Activated naive CD4-positive, alpha-beta T cell treated with anti-CD3 and anti-CD28 coated beads, Interleukin-2, amount 50 U/mL, for 72 hours (primary cell): ENCODE measurements around the gene SON. TPM values are rescaled to one million over a fixed set of nuclear protein-coding genes. Genes with fewer than 3 reads are reported as not detected.

Source experiments
- ATAC-seq, 2 donors: fragments of 150-1000 bp; cut with Tn5 transposase; 2 replicates each; pipeline ENCODE4 v1.10.0; 2021; ENCODE audit warnings: mild to moderate bottlenecking in 2 of 2, moderate library complexity in 2 of 2
- DNase-seq, 2 donors: peaks; one replicate each; pipeline ENCODE4 v3.0.0; 2021 to 2022; ENCODE audit warnings: low spot score in 2 of 2
- H3K27ac Mint-ChIP-seq, 2 donors: one replicate each; pipeline ENCODE4 v1.8.0; 2022; ENCODE audit warnings: mild to moderate bottlenecking in 2 of 2, mixed read lengths in 2 of 2
- H3K36me3 Mint-ChIP-seq, 2 donors: one replicate each; pipeline ENCODE4 v1.8.0; 2022; ENCODE audit warnings: mixed read lengths in 2 of 2
- H3K9me3 Mint-ChIP-seq, 2 donors: one replicate each; pipeline ENCODE4 v1.8.0; 2022; ENCODE audit warnings: mixed read lengths in 2 of 2
- total RNA-seq, 2 donors: library from RNA; stranded (reverse); gene quantifications; one replicate each; pipeline ENCODE4 v1.2.3, GENCODE V29; 2022

The SON gene
- total RNA-seq, 2 donors from 2014 or later: 271 to 344 TPM

GRCh38 chr21:33539616-33540015, 3.2 kb upstream of the SON start:
- DNase-seq (no peak), ATAC-seq (no peak)
- peaks cover 0 to 6% of the 10 kb centered on the region in 2 donors for H3K9me3 Mint-ChIP-seq
- peaks cover 50 to 66% of the 10 kb centered on the region in 2 donors for H3K36me3 Mint-ChIP-seq
- no peak overlapping the region for H3K27ac Mint-ChIP-seq

- ATAC-seq (no peak), DNase-seq (no peak)
- Mint-ChIP-seq H3K36me3 (peaks cover 50 to 66% of the 10 kb centered on the region in 2 donors), H3K27ac (peak overlapping the region; percentile 97 to 99), H3K9me3 (peaks cover 0 to 6% of the 10 kb centered on the region in 2 donors)
Measured at GRCh38 chr21:33540711-33541104, 2.1 kb upstream of the SON start.

GRCh38 chr21:33541105-33541711, 1.6 kb upstream of the SON start:
- DNase-seq (no peak), ATAC-seq (no peak)

GRCh38 chr21:33541756-33542639, 840 bp upstream of the SON start, which contains the start of gene GART:
GART (minus strand) TSS chr21:33542117; CDS start chr21:33539315, 2,802 bp downstream.
- H3K36me3 Mint-ChIP-seq: peaks cover 50 to 72% of the 10 kb centered on the region in 2 donors
- DNase-seq: peak; percentile 84 to 90
- peak within 1 kb of the TSS; percentile 99 to 100 for H3K27ac Mint-ChIP-seq

More at GRCh38 chr21:33541105-33541711, 1.6 kb upstream of the SON start:
- peaks cover 0 to 6% of the 10 kb centered on the region in 2 donors for H3K9me3 Mint-ChIP-seq
- H3K36me3 Mint-ChIP-seq: peaks cover 50 to 71% of the 10 kb centered on the region in 2 donors
- H3K27ac Mint-ChIP-seq: peak overlapping the region; percentile 97 to 99

GRCh38 chr21:33543505-33544129, 779 bp downstream of the SON start:
- ATAC-seq: peak in 1 of 2 donors; percentile 23
- Mint-ChIP-seq H3K27ac (peak overlapping the region; percentile 99 to 100), H3K36me3 (peaks cover 42 to 69% of the 10 kb centered on the region in 2 donors), H3K9me3 (no peaks in the 10 kb centered on the region)
- DNase-seq: peak; percentile 75 to 80

More at GRCh38 chr21:33541756-33542639, 840 bp upstream of the SON start, which contains the start of gene GART:
- peaks cover 0 to 6% of the 10 kb centered on the region in 2 donors for H3K9me3 Mint-ChIP-seq
- ATAC-seq: peak; percentile 71 to 75

- H3K36me3 Mint-ChIP-seq: peaks cover 48 to 74% of the 10 kb centered on the region in 2 donors
- H3K9me3 Mint-ChIP-seq: no peaks in the 10 kb centered on the region
- DNase-seq (no peak), ATAC-seq (no peak)
- peak overlapping the region; percentile 99 to 100 for H3K27ac Mint-ChIP-seq
Measured at GRCh38 chr21:33544451-33545195, 1.8 kb downstream of the SON start.

GRCh38 chr21:33546086-33546485, 3.2 kb downstream of the SON start:
- DNase-seq (no peak), ATAC-seq (no peak)
- Mint-ChIP-seq H3K9me3 (no peaks in the 10 kb centered on the region), H3K27ac (peak overlapping the region in 1 of 2 donors; percentile 90), H3K36me3 (peaks cover 45 to 71% of the 10 kb centered on the region in 2 donors)

GRCh38 chr21:33549848-33550771, 7.3 kb downstream of the SON start:
- H3K27ac Mint-ChIP-seq: peak overlapping the region in 1 of 2 donors; percentile 64
- H3K36me3 Mint-ChIP-seq: peaks cover 36 to 65% of the 10 kb centered on the region in 2 donors
- no peaks in the 10 kb centered on the region for H3K9me3 Mint-ChIP-seq
- ATAC-seq (peak in 1 of 2 donors; percentile 13), DNase-seq (no peak)

- H3K9me3 Mint-ChIP-seq: no peaks in the 10 kb centered on the region
- H3K36me3 Mint-ChIP-seq: peaks cover 43 to 71% of the 10 kb centered on the region in 2 donors
- no peak for DNase-seq
- peak in 1 of 2 donors; percentile 12 for ATAC-seq
- no peak overlapping the region for H3K27ac Mint-ChIP-seq
Measured at GRCh38 chr21:33550772-33551660, 8.2 kb downstream of the SON start.

GRCh38 chr21:33551664-33552063, 8.8 kb downstream of the SON start:
- no peak for DNase-seq
- Mint-ChIP-seq H3K36me3 (peaks cover 49 to 74% of the 10 kb centered on the region in 2 donors), H3K27ac (no peak overlapping the region), H3K9me3 (no peaks in the 10 kb centered on the region)
- ATAC-seq: no peak

- Mint-ChIP-seq H3K27ac (no peak overlapping the region), H3K36me3 (peaks cover 54 to 74% of the 10 kb centered on the region in 2 donors), H3K9me3 (no peaks in the 10 kb centered on the region)
- DNase-seq (no peak), ATAC-seq (peak; percentile 25)
Measured at GRCh38 chr21:33552093-33552998, 9.5 kb downstream of the SON start.

GRCh38 chr21:33552999-33553598, 10.3 kb downstream of the SON start:
- Mint-ChIP-seq H3K9me3 (no peaks in the 10 kb centered on the region), H3K36me3 (peaks cover 54 to 81% of the 10 kb centered on the region in 2 donors), H3K27ac (peak overlapping the region in 1 of 2 donors; percentile 66)
- DNase-seq (no peak), ATAC-seq (peak in 1 of 2 donors; percentile 19)
